DLD1 (cell line): Measurements from ENCODE around the gene ZFP92.

Experiments
- in situ Hi-C: cut with HindIII; loops from 2 replicates; pipeline ENCODE4 v1.10.0; 2017; ENCODE audit warnings: low sequenced_read_pairs

ZFP92 gene, protein sequence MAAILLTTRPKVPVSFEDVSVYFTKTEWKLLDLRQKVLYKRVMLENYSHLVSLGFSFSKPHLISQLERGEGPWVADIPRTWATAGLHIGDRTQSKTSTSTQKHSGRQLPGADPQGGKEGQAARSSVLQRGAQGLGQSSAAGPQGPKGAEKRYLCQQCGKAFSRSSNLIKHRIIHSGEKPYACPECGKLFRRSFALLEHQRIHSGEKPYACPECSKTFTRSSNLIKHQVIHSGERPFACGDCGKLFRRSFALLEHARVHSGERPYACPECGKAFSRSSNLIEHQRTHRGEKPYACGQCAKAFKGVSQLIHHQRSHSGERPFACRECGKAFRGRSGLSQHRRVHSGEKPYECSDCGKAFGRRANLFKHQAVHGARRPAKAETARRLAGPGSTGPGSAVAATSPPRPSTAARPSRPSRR

DNA sequence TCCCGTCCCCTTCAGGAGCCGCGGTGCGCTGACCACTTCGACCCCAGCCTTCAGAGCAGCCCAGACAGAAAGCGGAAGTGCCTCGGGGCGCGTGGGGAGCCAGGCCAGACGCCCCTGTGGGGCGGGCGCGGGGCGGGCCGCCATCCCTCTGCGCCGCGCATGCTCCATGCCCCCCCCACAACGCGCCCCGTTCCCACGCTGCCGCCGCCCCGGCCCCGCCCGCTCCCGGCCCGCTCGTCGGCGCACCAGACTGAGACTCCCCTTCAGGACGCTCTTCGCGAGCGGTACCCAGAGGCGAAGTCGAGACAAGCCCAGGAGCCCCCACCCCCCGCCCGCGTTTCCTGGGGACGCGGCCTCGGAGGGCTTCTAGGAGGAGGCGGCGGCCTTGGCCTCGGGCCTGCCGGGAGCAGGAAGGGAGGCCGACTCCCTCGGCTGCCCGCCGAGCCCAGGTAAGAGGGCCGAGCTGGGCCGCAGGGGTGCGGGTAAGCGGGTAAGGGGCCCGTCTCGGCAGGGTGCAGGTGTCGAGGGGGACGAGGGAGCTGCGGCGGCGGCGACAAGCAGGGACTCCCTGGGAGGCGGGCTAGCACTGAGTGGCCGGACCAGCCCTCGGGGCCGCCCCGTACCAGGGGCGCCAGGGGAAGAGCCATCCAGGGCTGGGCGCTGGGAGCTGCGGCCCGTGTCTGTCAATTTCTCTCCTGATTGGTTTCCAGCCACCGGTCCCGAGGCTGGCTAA, at the start of gene ZFP92:
Gene ZFP92, plus strand, starts transcription at position 218 of the 733 bp plus-strand sequence. CDS start 6,851 bp downstream, outside the sequence.
- in situ Hi-C loops: no loop called here

DNA sequence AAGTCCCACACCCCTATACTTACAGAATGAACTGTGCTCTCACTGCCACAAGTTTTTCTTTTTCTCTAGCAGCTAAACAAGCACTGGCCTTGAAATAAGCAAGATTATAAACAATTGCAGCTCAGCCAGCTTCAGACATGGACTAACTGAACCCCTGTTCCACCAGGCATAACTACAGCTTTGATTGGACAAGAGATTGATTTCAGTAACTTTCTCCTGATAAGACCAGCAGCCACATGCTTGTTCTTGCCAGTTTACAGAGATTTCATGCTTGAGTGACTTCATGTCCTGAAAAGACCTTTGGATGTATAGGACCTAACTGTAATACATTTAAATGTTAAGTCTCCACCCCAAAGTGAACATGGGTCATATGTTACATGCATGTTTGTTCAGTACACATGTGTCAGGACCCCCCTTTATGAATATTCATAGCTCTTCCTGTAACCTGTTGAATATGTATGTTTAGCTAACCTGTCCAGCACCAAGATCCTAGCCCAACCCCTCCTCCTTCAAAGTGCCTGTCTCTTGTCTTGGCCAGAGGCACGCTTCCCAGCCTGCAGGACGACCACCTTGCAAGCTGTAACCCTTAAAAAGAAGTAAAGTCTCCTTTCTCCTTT, 49.4 kb upstream of the ZFP92 start:
- in situ Hi-C loops: no loop called here

DNA sequence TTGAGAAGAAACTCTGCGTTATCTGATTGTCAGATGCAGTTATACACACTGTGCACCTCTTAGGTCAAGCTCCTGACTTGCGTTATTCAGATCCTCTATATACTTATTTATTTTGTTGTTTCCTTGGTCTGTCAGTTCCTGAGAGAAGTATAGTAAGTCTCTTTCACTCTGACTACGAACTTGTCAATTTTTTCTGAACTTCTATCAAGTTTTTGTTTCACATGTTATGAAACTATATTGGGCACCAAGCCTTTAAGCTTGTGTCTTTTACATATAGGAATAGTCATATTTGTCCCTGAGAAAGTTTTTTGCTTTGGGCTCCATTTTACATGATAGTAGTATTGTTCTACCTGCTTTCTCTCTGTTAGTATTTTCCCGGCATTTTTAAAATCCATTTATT, 45.6 kb upstream of the ZFP92 start:
- in situ Hi-C loops: no loop called here

DNA sequence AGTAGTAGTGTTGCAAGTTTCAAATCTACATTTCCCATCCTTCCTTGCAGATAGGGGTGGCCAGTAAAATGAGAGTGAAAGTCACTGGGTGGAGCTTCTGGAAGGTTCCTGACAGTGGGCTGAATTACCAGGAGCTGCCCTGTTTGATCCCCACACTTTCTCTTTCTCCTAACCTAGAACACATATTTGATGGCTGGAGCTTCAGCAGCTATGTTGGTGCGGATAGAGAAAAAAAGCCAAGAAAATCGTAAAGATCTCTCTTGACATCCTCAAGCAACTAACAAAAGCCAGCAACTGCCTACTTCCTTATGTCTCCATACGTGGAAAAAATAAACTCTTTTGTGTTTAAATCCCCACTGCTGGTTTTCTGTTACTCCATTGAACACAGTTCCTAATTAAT, 45.2 kb upstream of the ZFP92 start:
- in situ Hi-C loops: no loop called here

DNA sequence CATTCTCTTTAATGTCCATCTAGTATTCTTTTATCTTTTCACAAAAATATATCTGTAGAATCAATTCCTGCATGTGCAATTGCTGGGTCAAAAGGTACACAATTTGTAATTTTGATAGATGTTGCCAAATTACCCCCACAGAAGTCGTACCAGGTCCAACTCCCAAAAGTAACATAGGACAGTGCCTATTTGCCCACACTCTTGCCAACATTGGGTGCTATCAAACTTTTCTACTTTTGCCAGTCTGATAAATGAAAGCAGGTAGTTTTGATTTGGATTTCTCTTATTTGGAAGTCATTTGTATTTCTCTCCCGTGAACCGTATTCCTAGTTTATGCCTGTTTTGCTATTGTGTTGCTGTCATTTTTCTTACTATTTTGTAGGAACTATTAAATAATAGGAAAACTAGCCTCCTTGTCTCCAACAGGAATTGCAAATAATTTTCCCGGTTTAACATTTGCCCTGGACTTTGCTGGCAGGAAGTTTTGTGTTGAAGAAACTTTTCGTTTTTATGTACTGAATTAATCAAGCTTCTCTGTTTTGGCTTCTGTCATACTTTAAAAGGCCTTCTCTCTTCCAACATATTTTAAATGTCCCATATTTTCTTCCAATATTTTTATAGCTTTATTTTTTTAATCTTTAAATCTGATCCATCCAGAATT, 44.3 kb upstream of the ZFP92 start:
- in situ Hi-C loops: no loop called here

DNA sequence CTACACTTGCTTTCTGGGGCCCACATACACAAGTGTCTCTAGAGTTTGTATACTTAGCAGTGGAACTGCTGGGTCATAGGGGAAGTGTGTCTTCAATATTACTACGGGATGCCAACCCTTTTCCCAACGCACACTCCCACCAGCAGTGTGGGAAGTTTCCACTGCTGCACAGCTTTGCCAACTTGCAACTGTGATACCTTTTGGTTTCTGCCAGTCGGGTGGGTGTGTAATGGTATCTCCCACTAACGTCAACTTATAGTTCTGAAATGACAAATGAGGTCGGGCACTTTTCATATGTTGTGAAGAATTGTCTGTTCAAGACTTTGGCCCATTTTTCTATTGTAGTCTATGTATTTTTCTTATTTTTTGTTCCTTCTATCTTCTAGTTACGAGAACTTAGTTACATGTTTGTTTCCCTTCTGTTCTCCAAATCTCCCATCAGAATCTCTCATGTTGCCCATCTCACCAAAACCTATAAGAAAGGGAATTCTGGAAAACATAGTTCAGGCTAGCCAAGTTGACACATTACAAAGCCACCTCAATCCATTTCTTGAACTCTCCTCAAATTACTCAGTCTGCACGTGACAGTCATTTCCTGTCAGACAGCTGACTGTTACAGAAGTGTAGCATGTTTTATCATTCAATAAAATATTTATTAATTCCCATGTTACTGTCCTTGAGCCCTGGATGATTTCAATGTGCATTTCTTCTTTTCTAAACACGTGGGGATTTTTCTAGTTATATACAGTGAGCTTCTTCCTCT, 40.8 kb upstream of the ZFP92 start:
- in situ Hi-C loops: no loop called here

DNA sequence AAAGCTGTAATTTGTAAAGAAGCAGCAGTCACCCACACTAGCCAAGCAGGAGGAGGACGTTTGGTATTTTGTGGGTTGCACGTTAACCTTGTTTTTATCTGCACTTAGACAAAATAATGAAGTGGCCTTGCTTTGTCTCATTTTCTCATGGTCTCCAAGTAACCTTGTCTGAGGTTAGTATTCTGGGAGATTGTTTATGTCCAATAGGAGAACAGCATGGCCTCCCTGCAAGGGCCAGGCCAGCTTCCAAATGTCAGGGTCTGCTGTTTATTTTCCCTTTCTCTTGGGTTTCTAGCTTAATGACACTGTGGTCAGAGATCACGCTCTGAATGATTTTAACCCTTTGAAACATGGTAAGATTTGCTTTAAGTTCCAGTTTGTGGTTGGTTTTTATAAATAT, 40.0 kb upstream of the ZFP92 start:
- in situ Hi-C loops: no loop called here

DNA sequence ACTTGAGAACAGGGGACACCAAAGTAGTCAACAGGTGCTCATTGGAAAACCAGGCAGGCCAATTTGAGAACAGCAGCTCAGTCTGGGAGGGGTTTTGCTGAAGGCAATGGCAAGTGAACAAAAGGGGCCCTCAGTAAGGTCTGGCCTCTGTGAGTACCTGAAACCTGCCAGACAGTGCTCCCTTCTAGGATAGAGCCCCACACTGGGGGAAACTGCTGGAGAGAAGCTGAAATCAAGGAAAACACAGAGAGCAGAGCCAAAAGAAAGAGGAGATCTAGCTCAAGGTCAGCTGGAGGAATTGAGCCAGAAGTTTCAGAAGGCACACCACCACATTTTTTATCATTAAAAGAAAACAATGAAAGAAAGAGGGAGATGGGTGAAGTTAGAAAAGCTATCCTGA, 38.3 kb upstream of the ZFP92 start:
- in situ Hi-C loops: no loop called here

DNA sequence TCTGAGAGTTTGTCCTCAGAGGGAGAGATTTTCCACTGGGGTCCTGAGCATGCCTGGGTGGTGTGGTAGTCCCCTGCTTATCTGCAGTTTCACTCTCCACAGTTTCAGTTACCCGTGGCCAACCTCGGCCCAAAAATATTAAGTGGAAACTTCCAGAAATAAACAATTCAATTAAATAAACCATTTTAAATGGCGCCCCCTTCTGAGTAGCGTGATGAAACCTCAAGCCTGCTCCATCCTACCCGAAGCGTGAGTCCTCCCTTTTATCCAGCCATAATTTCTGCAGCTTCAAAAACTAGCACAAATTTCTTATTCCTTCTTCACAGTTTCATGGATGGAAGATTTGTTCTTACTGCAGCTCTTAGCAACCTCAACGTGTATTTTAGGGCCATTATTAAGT, 36.8 kb upstream of the ZFP92 start:
- in situ Hi-C loops: no loop called here

DNA sequence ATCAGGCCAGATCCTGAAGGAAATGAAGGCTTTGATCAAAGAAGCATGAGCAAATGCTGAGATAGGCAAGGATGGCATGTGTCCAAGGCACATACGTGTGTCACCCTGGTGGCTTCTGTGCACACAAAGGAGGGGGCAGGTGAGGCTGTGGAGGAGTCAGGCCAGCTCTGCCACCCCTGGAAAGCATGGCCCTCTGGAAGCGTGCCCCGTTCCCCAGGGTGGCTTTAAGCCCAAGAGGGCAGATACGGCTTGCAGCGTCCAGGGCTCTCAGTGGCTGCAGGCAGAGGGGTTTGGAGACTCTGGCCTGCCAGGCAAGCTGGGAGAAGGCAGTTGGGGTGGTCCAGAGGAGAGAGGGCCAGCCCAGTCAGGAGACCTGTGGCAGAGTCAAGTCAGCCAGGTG, 35.7 kb upstream of the ZFP92 start:
- in situ Hi-C loops: no loop called here

DNA sequence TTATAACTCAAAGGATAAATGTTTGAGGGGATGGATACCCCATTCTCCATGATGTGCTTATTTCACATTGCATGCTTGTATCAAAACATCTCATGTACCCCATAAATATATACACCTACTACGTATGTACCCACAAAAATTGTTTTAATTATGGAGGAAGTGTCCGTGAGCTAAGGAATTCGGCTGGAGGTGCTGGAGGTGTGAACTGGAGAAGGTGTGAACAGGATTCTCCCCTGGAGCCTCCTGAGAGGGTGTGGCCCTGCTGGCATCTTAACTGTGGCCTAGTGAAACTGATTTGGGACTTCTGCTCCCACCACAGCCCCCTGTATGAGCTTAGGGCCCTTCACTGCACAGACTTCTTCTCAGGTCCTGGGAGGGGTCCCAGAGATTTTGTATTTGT, 33.5 kb upstream of the ZFP92 start:
- in situ Hi-C loops: no loop called here

DNA sequence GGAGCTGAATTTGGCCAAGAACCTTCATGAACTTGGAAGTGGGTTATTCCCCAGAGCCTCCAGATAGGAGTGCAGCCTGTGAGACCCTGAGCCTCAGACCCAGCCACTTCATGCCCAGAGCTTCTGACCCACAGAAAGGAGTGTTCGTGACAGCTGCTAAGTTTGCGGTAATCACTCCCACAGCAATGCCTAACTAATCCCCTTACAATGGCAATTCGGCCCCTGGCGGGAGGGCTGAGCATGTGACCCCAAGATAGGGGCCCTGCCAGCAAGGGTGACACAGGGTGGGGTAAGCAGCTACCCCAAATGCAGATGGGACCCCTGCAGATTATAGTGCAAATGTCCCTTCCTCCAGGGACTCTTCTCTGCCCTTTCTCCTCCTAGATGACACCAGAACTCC, 32.7 kb upstream of the ZFP92 start:
- in situ Hi-C loops: no loop called here

DNA sequence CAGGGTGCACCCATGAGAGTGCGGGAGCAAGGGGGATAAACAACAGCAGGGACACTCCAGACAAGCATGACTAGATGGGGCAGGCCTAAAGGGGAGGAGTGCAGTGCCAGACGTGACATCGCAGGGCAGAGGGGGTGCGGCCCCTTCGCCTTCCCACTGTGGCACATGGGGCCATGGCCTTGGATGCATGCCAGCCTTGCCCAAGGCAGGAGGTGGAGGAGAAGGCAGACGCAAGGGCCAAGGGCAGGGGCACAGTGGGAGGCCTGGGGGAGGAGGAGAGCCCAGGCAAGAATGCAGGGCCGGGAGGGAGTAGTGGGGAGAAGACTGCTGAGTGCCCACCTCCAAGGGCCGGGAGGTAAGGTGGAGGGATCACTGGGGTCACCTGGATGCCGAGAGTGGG, 31.8 kb upstream of the ZFP92 start:
- in situ Hi-C loops: no loop called here

DNA sequence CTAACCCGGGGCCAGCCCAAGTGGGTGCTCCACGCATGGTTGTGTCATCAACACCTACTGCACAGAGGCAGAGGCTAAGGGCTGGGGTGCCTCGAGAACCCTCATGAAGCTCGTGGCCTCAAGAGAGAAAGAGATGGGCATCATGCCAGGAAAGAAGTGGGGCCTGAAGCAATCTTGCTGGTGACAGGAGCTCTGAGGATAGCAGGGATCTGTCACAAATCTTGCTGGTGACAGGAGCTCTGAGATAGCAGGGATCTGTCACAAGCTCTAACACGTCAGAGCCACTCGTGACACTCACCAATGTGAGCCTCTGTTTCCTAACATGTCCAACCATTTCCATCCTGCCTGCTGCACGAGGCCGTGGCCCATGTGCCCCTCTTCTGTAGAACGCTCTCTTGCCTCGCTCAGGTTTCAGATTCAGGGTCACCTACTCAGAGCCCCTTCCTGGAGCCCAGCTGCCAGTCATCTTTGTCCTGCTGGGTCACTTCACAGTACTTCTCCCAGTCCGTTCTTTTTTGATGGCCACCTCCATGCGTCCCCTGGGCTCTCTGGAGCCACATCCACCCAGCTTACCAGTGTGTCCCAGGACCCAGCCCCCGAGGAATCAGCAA, 31.2 kb upstream of the ZFP92 start:
- in situ Hi-C loops: no loop called here

DNA sequence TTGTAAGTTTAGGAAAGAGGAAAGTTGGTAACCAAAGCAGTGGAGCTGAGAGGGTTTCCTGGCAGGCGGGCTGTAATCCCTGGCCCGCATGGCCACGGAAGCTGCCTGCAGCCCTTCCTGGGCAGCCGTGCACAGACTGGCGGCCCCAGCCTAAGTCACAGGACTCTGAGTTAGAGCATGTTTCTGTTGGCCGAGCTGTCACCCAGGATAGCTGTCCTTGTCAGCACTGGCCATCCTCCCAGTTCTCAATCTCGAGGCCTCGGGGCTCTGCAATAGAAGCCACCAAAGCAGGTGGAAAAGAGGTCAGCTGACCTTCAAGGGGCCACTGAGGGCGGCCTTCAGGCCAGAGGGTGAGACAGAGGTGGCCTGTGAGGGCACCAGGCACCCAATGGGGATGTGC, 30.6 kb upstream of the ZFP92 start:
- in situ Hi-C loops: no loop called here

DNA sequence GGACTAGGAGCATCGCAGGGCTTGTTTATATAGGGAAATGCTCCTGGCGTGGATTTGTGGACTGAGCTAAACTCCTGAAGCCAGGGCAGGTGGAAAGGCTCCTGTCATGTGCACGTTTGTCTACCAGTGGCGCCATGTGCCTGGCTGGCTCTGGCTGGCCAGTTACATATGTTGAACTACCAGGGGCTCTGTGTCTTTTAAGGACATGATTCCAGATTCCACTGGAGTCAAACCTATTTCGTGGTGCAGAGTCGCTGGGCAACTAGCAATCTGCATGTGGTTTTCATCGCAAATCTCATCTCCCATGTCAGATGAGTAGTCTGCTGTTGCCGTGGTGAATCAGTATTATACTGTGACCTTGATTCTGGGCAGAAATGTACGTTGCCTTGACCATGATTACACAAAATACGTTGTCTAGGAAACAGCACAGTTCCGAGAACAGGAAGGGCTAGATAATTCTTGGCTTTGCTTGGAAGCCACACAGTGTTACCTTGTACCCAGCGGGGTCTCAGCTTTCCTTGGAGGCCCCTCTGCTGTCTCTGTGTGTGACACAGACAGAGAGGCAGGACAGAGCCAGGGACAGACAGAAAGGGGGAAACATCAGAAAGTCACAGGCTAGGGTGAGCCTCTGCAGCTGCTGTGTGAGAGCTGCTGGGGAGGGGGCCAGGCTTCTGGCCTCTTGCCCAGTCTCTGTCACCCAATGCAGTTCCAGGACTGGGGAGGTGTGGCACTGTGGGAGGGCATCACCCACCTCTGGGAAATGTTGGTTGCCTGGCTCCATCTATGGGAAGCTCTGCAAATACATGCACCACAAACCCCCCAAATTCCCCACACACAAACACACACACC, 29.4 kb upstream of the ZFP92 start:
- in situ Hi-C loops: no loop called here

DNA sequence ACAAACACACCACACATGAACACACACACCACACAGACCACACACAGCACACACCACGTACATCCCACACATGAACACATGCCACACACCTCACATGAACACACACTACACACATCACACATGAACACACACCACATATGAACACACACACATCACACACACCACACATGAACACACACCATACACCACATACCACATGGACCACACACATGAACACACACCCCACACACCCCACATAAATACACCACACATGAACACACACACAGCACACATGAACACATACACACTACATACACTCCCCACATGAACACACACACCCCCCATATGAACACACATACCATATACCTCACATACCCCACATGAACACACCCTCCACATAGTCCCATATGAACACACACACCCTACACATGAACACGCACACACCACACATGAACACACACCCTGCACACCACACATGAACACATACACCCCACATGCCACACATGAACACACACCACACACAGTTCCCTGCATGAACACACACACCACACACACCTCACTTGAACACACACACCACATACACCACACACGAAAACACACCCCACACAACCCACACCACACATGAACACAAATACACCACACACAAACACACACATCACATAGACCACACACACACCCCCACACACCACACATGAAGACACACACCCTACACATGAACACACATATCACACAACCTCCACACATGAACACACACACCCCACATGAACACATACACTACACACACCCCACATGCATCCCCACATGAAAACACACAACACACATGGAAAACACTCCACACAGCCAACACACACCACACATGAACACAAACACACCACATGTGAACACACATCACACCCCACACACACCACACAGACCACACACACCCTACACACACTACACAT, 28.4 kb upstream of the ZFP92 start:
- in situ Hi-C loops: no loop called here

DNA sequence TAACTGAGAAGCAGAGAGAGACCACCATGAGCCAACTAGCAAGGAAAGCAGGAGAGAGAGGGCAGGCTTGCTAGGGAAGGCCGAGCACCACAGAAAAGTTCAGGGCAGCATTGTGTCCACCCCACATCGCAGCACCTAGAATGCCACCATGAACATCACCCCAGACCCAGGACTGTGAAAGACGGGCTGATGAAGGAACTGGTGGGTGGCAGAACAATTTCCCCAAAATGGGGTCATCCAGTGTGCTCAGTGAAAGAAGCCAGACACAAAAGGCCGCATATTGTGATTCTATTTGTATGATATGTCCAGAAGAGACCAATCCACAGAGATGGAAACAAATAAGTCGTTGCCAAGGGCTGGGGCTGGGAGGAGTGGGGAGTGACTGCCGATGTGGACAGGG, 26.9 kb upstream of the ZFP92 start:
- in situ Hi-C loops: no loop called here
